Prostate gland (tissue), 2 donors: ENCODE data around the gene HRH2.

ENCODE experiments used
- CTCF ChIP-seq, 4 experiments: fragments of 200-600 bp in 2 of 4; fragments of 450-650 bp in 2 of 4; sonication (generic) in 2 of 4; IDR thresholded peaks; 1 replicate in 3 of 4; 2 replicates in 1 of 4; pipeline ENCODE4 v1.5.1; 2016 to 2019; ENCODE audit warnings: antibody characterized with exemption in 4 of 4, mild to moderate bottlenecking in 2 of 4, moderate library complexity in 2 of 4
- POLR2A ChIP-seq: fragments of 450-650 bp; IDR thresholded peaks from one replicate; pipeline ENCODE4 v1.6.1; 2016; ENCODE audit warnings: antibody characterized with exemption, mild to moderate bottlenecking
- POLR2AphosphoS5 ChIP-seq: sonication (generic); formaldehyde crosslinking; IDR thresholded peaks from one replicate; pipeline ENCODE4 v1.6.1; 2017; ENCODE audit warnings: antibody characterized with exemption

GRCh38 chr5:175654807-175655206 is 3.1 kb upstream of the HRH2 start:
- TF ChIP-seq CTCF (IDR thresholded peaks at IDR 0.05) (no peak), POLR2A (no peak), POLR2AphosphoS5 (no peak)
